KMS-11 (cell line): Measurements from ENCODE around the gene ATP13A3.

Experiments used
- H2AFZ ChIP-seq: fragments of 200-600 bp; sonication (generic); 2 replicates; pipeline ENCODE4 v1.6.1; 2016; ENCODE audit warnings: antibody characterized with exemption, mixed run types, low read depth
- H3K27ac ChIP-seq: fragments of 200-600 bp; sonication (generic); 2 replicates; pipeline ENCODE4 v1.6.1; 2016; ENCODE audit warnings: mild to moderate bottlenecking, mixed run types
- H3K27me3 ChIP-seq: fragments of 200-600 bp; sonication (generic); 2 replicates; pipeline ENCODE4 v1.6.1; 2017; ENCODE audit warnings: mild to moderate bottlenecking, low read depth, mixed run types, moderate library complexity; ENCODE audit not compliant: insufficient read depth
- H3K36me3 ChIP-seq: fragments of 200-600 bp; sonication (generic); 2 replicates; pipeline ENCODE4 v1.6.1; 2017; ENCODE audit warnings: mild to moderate bottlenecking, mixed run types; ENCODE audit not compliant: insufficient read depth
- H3K4me1 ChIP-seq: fragments of 200-600 bp; sonication (generic); 2 replicates; pipeline ENCODE4 v1.6.1; 2016; ENCODE audit warnings: mild to moderate bottlenecking, low read depth, mixed run types; ENCODE audit not compliant: poor library complexity, severe bottlenecking
- H3K4me2 ChIP-seq: fragments of 200-600 bp; sonication (generic); 2 replicates; pipeline ENCODE4 v1.7.0; 2016; ENCODE audit warnings: mild to moderate bottlenecking, mixed run types
- H3K4me3 ChIP-seq: fragments of 200-600 bp; sonication (generic); IDR thresholded peaks from 2 replicates; pipeline ENCODE4 v1.6.1; 2017; ENCODE audit warnings: low read depth, low read length, mixed read lengths; ENCODE audit not compliant: insufficient read depth
- H3K79me2 ChIP-seq: fragments of 200-600 bp; sonication (generic); 2 replicates; pipeline ENCODE4 v1.6.1; 2016; ENCODE audit warnings: low read depth, mixed run types; ENCODE audit not compliant: insufficient read depth
- H3K9ac ChIP-seq: fragments of 200-600 bp; sonication (generic); 2 replicates; pipeline ENCODE4 v1.6.1; 2016; ENCODE audit warnings: mild to moderate bottlenecking, mixed run types
- H4K20me1 ChIP-seq: fragments of 200-600 bp; sonication (generic); 2 replicates; pipeline ENCODE4 v1.6.1; 2016; ENCODE audit warnings: mild to moderate bottlenecking, mixed run types; ENCODE audit not compliant: insufficient read depth
- CTCF ChIP-seq: fragments of 200-600 bp; sonication (generic); conservative IDR thresholded peaks from 2 replicates; pipeline ENCODE4 v1.6.1; 2017; ENCODE audit warnings: low read depth, mild to moderate bottlenecking, antibody characterized with exemption, low read length, moderate library complexity, mixed read lengths

The ATP13A3 gene

GRCh38 chr3:194470615-194471014 is 16.2 kb downstream of the ATP13A3 start:
- Histone ChIP-seq H3K27me3 (no peaks in the 10 kb centered on the region), H3K36me3 (no peaks in the 10 kb centered on the region), H3K4me1 (peaks cover 31% of the 10 kb centered on the region), H3K9ac (no peak overlapping the region), H4K20me1 (peaks cover 31% of the 10 kb centered on the region), H3K79me2 (peaks cover 84% of the 10 kb centered on the region), H3K27ac (no peak overlapping the region), H3K4me2 (no peak overlapping the region), H2AFZ (no peak overlapping the region), H3K4me3 (no peak overlapping the region)
- no peak for TF ChIP-seq CTCF

- Histone ChIP-seq H3K27me3 (no peaks in the 10 kb centered on the region), H3K79me2 (peaks cover 78% of the 10 kb centered on the region), H2AFZ (no peak overlapping the region), H3K27ac (no peak overlapping the region), H3K4me1 (peaks cover 31% of the 10 kb centered on the region), H3K9ac (no peak overlapping the region), H3K4me3 (no peak overlapping the region), H3K36me3 (no peaks in the 10 kb centered on the region), H4K20me1 (peaks cover 31% of the 10 kb centered on the region), H3K4me2 (no peak overlapping the region)
- no peak for TF ChIP-seq CTCF
Measured at GRCh38 chr3:194469977-194470376, 16.8 kb downstream of the ATP13A3 start.

GRCh38 chr3:194468086-194468485 is 18.7 kb downstream of the ATP13A3 start:
- Histone ChIP-seq H3K4me1 (peaks cover 31% of the 10 kb centered on the region), H3K4me3 (no peak overlapping the region), H3K27me3 (no peaks in the 10 kb centered on the region), H3K27ac (no peak overlapping the region), H3K4me2 (no peak overlapping the region), H3K79me2 (peaks cover 72% of the 10 kb centered on the region), H3K9ac (no peak overlapping the region), H2AFZ (no peak overlapping the region), H4K20me1 (peaks cover 18% of the 10 kb centered on the region), H3K36me3 (no peaks in the 10 kb centered on the region)
- no peak for TF ChIP-seq CTCF

- H3K27me3 ChIP-seq: no peaks in the 10 kb centered on the region
- H4K20me1 ChIP-seq: peaks cover 5% of the 10 kb centered on the region
- H3K79me2 ChIP-seq: peaks cover 76% of the 10 kb centered on the region
- H3K36me3 ChIP-seq: no peaks in the 10 kb centered on the region
- no peak overlapping the region for H3K9ac ChIP-seq
- peaks cover 24% of the 10 kb centered on the region for H3K4me1 ChIP-seq
- H3K4me2 ChIP-seq: no peak overlapping the region
- no peak overlapping the region for H2AFZ ChIP-seq
- no peak overlapping the region for H3K4me3 ChIP-seq
- no peak overlapping the region for H3K27ac ChIP-seq
- TF ChIP-seq CTCF: no peak
Measured at GRCh38 chr3:194466761-194467356, 19.9 kb downstream of the ATP13A3 start.
